Fibroblast of lung (primary cell): ENCODE data around the gene RPAIN. TPM values are rescaled to one million over a fixed set of nuclear protein-coding genes. Genes with fewer than 3 reads are reported as not detected.
"Not testable (repeated sequence)": the region's sequence is repeated elsewhere in the genome, so short reads cannot be mapped to it uniquely, and the experiment has no call there.

Experiments
- DNase-seq, 2 donors: peaks; one replicate each; pipeline versions ENCODE4 v3.0.0 to v3.0.0-alpha.2; 2010; ENCODE audit warnings: low read depth in 2 of 2
- H2AFZ ChIP-seq: 2 replicates; pipeline ENCODE4 v1.5.1; 2012; ENCODE audit warnings: low read length, control low read depth, inconsistent platforms
- H3K27ac ChIP-seq: 2 replicates; pipeline ENCODE4 v1.5.1; 2011; ENCODE audit warnings: low read length, control low read depth; ENCODE audit not compliant: insufficient read depth
- H3K27me3 ChIP-seq: 2 replicates; pipeline ENCODE4 v1.5.1; 2011; ENCODE audit warnings: mild to moderate bottlenecking, low read length; ENCODE audit not compliant: control insufficient read depth, insufficient read depth
- H3K36me3 ChIP-seq: 2 replicates; pipeline ENCODE4 v1.5.1; 2011; ENCODE audit warnings: low read length; ENCODE audit not compliant: control insufficient read depth, insufficient read depth
- H3K4me1 ChIP-seq: 2 replicates; pipeline ENCODE4 v1.5.1; 2011; ENCODE audit warnings: low read length; ENCODE audit not compliant: control insufficient read depth, insufficient read depth; ENCODE audit errors: extremely low read depth
- H3K4me2 ChIP-seq: 2 replicates; pipeline ENCODE4 v1.5.1; 2011; ENCODE audit warnings: low read length, control low read depth; ENCODE audit not compliant: insufficient read depth; ENCODE audit errors: extremely low read depth
- H3K4me3 ChIP-seq, 4 experiments: fragments of 200-600 bp in 1 of 4; sonication (generic) in 1 of 4; replicated peaks in 1 of 4; 2 replicates each; pipeline ENCODE4 v1.5.1; 2011 to 2016; ENCODE audit warnings: low read length in 4 of 4, low read depth in 3 of 4, mild to moderate bottlenecking in 3 of 4, control low read depth in 2 of 4, inconsistent platforms in 1 of 4, mixed read lengths in 1 of 4; ENCODE audit not compliant: insufficient read depth in 1 of 4; ENCODE audit errors: control extremely low read depth in 1 of 4
- H3K79me2 ChIP-seq: 2 replicates; pipeline ENCODE4 v1.5.1; 2012; ENCODE audit warnings: mild to moderate bottlenecking, low read length, inconsistent platforms; ENCODE audit not compliant: control insufficient read depth, insufficient read depth
- H3K9ac ChIP-seq: 2 replicates; pipeline ENCODE4 v1.5.1; 2011; ENCODE audit warnings: mild to moderate bottlenecking, low read length, control low read depth; ENCODE audit not compliant: insufficient read depth
- H3K9me3 ChIP-seq: 2 replicates; pipeline ENCODE4 v1.5.1; 2012; ENCODE audit warnings: low read depth, low read length; ENCODE audit not compliant: control insufficient read depth, insufficient read depth
- H4K20me1 ChIP-seq: 2 replicates; pipeline ENCODE4 v1.5.1; 2011; ENCODE audit warnings: low read length; ENCODE audit not compliant: control insufficient read depth, insufficient read depth; ENCODE audit errors: extremely low read depth
- EZH2 ChIP-seq: IDR thresholded peaks from 2 replicates; pipeline ENCODE4 v1.5.1; 2012; ENCODE audit warnings: low read length, control low read depth, mild to moderate bottlenecking; ENCODE audit errors: missing control alignments
- polyA plus RNA-seq, 2 donors: library from polyadenylated mRNA; depleted of rRNA in 1 of 2; stranded (reverse) in 1 of 2; unstranded in 1 of 2; fragments of >200 nt; gene quantifications; 2 replicates each; pipeline ENCODE4 v1.2.1, GENCODE V29; 2011 to 2012; ENCODE audit warnings: missing spikeins in 1 of 2
- total RNA-seq: library from RNA; depleted of rRNA; stranded (reverse); fragments of >200 nt; gene quantifications from 2 replicates; pipeline ENCODE4 v1.2.1, GENCODE V29; 2014
- TF ChIP-seq, protein P1 (sequence below), 2 donors: IDR thresholded peaks in 1 of 2; conservative IDR thresholded peaks in 1 of 2; 1 replicate in 1 of 2; 2 replicates in 1 of 2; pipeline ENCODE4 v1.5.1; 2011 to 2012; ENCODE audit warnings: low read length in 2 of 2, control low read depth in 1 of 2, inconsistent platforms in 1 of 2, low read depth in 1 of 2, mild to moderate bottlenecking in 1 of 2

The RPAIN gene
- total and polyA plus RNA-seq, 2 donors (not counting 1 experiment from before 2014, with no cell fraction given) = 21.4 to 53.3 TPM

GRCh38 chr17:5434984-5435383 lies 15.0 kb downstream of the RPAIN start:
- Histone ChIP-seq H3K36me3 (peaks cover 18% of the 10 kb centered on the region), H3K27ac (no peak overlapping the region), H2AFZ (no peak overlapping the region), H3K27me3 (no peaks in the 10 kb centered on the region), H3K4me1 (peaks cover 7% of the 10 kb centered on the region), H4K20me1 (no peaks in the 10 kb centered on the region), H3K4me3 (no peak overlapping the region), H3K9ac (no peak overlapping the region), H3K4me2 (no peak overlapping the region), H3K9me3 (no peaks in the 10 kb centered on the region), H3K79me2 (peaks cover 37% of the 10 kb centered on the region)
- TF ChIP-seq EZH2 = no peak
- TF ChIP-seq, protein P1, sequence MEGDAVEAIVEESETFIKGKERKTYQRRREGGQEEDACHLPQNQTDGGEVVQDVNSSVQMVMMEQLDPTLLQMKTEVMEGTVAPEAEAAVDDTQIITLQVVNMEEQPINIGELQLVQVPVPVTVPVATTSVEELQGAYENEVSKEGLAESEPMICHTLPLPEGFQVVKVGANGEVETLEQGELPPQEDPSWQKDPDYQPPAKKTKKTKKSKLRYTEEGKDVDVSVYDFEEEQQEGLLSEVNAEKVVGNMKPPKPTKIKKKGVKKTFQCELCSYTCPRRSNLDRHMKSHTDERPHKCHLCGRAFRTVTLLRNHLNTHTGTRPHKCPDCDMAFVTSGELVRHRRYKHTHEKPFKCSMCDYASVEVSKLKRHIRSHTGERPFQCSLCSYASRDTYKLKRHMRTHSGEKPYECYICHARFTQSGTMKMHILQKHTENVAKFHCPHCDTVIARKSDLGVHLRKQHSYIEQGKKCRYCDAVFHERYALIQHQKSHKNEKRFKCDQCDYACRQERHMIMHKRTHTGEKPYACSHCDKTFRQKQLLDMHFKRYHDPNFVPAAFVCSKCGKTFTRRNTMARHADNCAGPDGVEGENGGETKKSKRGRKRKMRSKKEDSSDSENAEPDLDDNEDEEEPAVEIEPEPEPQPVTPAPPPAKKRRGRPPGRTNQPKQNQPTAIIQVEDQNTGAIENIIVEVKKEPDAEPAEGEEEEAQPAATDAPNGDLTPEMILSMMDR (conservative IDR thresholded peaks at IDR 0.05 in 1 of 2, IDR thresholded peaks at IDR 0.05 in 1 of 2; ENCODE audit: low read depth in 1 of 2, low read length in 2 of 2) = no peak
- peak in 1 of 2 donors; percentile 12 for DNase-seq

DNA sequence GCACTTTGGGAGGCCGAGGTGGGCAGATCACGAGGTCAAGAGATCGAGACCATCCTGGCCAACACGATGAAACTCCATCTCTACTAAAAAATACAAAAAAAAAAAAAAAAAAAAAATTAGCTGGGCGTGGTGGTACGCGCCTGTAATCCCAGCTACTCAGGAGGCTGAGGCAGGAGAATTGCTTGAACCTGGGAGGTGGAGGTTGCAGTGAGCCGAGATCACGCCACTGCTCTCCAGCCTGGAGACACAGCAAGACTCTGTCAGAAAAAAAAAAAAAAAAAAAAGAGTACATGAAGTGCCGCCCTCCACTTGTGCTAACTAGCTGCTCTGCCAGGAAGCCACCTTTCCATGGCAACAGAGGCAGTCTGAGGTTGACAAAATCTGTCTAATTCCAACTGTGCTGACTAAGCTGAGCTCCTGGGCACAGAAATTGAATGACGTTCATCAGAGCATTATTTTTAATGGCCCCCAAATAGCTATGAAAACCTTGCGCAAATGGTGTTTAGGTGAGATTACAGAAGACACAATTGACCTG lies 15.9 kb downstream of the RPAIN start:
- not testable (repeated sequence) for H3K27ac ChIP-seq, H2AFZ ChIP-seq, H3K9ac ChIP-seq, H3K9me3 ChIP-seq, H3K4me2 ChIP-seq, H3K4me1 ChIP-seq, H4K20me1 ChIP-seq, H3K4me3 ChIP-seq, H3K27me3 ChIP-seq
- Histone ChIP-seq H3K36me3 (peaks cover 17% of the 10 kb centered on the region), H3K79me2 (peaks cover 37% of the 10 kb centered on the region)
- peak in 1 of 2 donors; percentile 55 for DNase-seq

GRCh38 chr17:5437721-5438317 lies 17.8 kb downstream of the RPAIN start:
- Histone ChIP-seq H3K79me2 (peaks cover 37% of the 10 kb centered on the region), H3K36me3 (peaks cover 12% of the 10 kb centered on the region)
- peak in 1 of 2 donors; percentile 51 for DNase-seq

More at GRCh38 chr17:5437721-5438317, 17.8 kb downstream of the RPAIN start:
- no peaks in the 10 kb centered on the region for H3K27me3 ChIP-seq
- no peak overlapping the region for H3K9ac ChIP-seq
- TF ChIP-seq, protein P1 (conservative IDR thresholded peaks at IDR 0.05 in 1 of 2, IDR thresholded peaks at IDR 0.05 in 1 of 2; ENCODE audit: low read depth in 1 of 2, low read length in 2 of 2) = no peak
- TF ChIP-seq EZH2 = no peak
- H2AFZ ChIP-seq = no peak overlapping the region
- no peaks in the 10 kb centered on the region for H3K9me3 ChIP-seq
- peaks cover 7% of the 10 kb centered on the region for H3K4me1 ChIP-seq
- H4K20me1 ChIP-seq = no peaks in the 10 kb centered on the region
- peak overlapping the region; percentile 65 for H3K27ac ChIP-seq
- H3K4me2 ChIP-seq = peak overlapping the region; percentile 92
- H3K4me3 ChIP-seq = peak overlapping the region; percentile 47 to 86 (median 78)
